ENCODE measurements around the gene ANKRD55.
"Not testable (repeated sequence)": the region's sequence is repeated elsewhere in the genome, so short reads cannot be mapped to it uniquely, and the experiment has no call there.

ANKRD55 gene

GRCh38 chr5:56100439-56101176 lies 132.5 kb downstream of the ANKRD55 start:
- FAIRE-seq = no peak

- FAIRE-seq = peak; percentile 96
Measured at GRCh38 chr5:56099346-56099745, 133.8 kb downstream of the ANKRD55 start.

GRCh38 chr5:56097055-56097454 lies 136.1 kb downstream of the ANKRD55 start:
- FAIRE-seq = no peak

- no peak for FAIRE-seq
Measured at GRCh38 chr5:56095579-56096102, 137.5 kb downstream of the ANKRD55 start.

- FAIRE-seq = no peak
Measured at GRCh38 chr5:56094579-56095361, 138.4 kb downstream of the ANKRD55 start.

- no peak for FAIRE-seq
Measured at GRCh38 chr5:56093970-56094369, 139.2 kb downstream of the ANKRD55 start.

GRCh38 chr5:56092115-56092514 lies 141.0 kb downstream of the ANKRD55 start:
- no peak for FAIRE-seq

GRCh38 chr5:56091664-56092063 lies 141.5 kb downstream of the ANKRD55 start:
- FAIRE-seq = no peak

- no peak for FAIRE-seq
Measured at GRCh38 chr5:56090793-56091460, 142.2 kb downstream of the ANKRD55 start.

- no peak for FAIRE-seq
Measured at GRCh38 chr5:56088967-56089829, 143.9 kb downstream of the ANKRD55 start.

- FAIRE-seq = no peak
Measured at GRCh38 chr5:56088431-56088949, 144.6 kb downstream of the ANKRD55 start.

- no peak for FAIRE-seq
Measured at GRCh38 chr5:56085193-56085592, 147.9 kb downstream of the ANKRD55 start.

- no peak for FAIRE-seq
Measured at GRCh38 chr5:56083286-56083854, 149.8 kb downstream of the ANKRD55 start.

GRCh38 chr5:56081053-56081642 lies 152.0 kb downstream of the ANKRD55 start:
- FAIRE-seq = not testable (repeated sequence)

GRCh38 chr5:56080375-56081052 lies 152.6 kb downstream of the ANKRD55 start:
- no peak for FAIRE-seq

GRCh38 chr5:56079157-56079500 lies 154.0 kb downstream of the ANKRD55 start:
- not testable (repeated sequence) for FAIRE-seq

- FAIRE-seq = no peak
Measured at GRCh38 chr5:56078278-56079156, 154.6 kb downstream of the ANKRD55 start.

GRCh38 chr5:56077796-56078233 lies 155.3 kb downstream of the ANKRD55 start:
- no peak for FAIRE-seq

- FAIRE-seq = no peak
Measured at GRCh38 chr5:56076486-56076885, 156.6 kb downstream of the ANKRD55 start.

GRCh38 chr5:56075361-56075760 lies 157.8 kb downstream of the ANKRD55 start:
- peak; percentile 61 for FAIRE-seq

All from endometrium (tissue), 2 donors.